ENCODE data around the gene COX19. TPM values are rescaled to one million over a fixed set of nuclear protein-coding genes. Genes with fewer than 3 reads are reported as not detected.
A peak's percentile ranks its signal among the peaks of the same experiment; 100 is the strongest.

The COX19 gene
- total and polyA plus RNA-seq, 2 of the 13 experiments (the other 11 are each of a cell fraction or from before 2014, with no cell fraction given), result 11.5 to 21.7 TPM

DNA sequence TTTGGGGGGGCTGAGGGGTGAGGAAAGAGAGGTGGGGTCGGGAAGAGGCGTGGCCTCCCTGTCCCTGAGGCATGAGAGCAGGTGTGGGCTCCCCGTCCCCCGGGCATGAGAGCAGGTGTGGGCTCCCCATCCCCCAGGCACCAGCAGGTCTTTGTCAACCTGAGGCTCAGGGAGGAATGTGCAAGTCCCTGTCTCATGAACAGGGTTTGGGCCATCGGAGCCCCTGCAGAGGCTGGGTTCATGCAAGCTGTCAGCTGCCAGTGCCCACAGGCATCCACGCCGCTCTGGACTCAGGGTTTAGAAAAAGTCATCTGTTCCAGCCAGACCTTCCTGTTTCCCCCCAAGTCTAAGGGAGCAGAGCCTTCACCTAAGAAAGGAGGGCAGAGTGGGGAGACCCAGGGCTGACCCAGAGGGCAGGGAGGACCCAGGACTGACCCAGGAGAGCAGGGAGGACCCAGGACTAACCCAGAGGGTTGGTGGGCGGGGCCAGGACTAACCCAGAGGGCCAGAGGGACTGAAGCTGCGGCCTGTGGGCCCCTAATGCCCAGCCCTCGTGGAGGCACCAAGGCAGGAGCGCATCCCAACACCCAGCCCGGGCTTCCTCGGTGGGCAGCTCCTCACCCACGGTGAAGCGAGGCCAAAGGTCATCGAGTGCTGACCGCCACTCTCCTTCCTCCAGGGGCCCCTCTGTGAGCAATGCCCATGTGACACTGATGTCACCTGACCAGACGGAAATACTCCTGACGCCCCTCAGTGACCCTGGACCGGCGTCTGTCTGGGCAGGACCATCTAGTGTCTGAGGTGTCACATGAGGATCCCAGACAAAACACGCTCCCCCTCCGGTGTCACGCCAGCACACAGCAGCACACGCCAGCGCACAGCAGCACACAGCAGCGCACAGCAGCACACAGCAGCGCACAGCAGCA lies 40.1 kb upstream of the COX19 start (continued):
- TF ChIP-seq NFE2L1 (CRISPR knock-in tag; IDR thresholded peaks at IDR 0.05; ENCODE audit: borderline replicate concordance) (no peak), ZNF768 (CRISPR knock-in tag; IDR thresholded peaks at IDR 0.05) (no peak), MYNN (CRISPR knock-in tag; IDR thresholded peaks at IDR 0.05; ENCODE audit: low read depth) (no peak), HES4 (CRISPR knock-in tag; IDR thresholded peaks at IDR 0.05; ENCODE audit: borderline replicate concordance) (no peak), ZNF883 (CRISPR knock-in tag; IDR thresholded peaks at IDR 0.05; ENCODE audit: not compliant biosample characterization) (no peak), ZBTB21 (CRISPR knock-in tag; IDR thresholded peaks at IDR 0.05) (no peak), ZNF34 (CRISPR knock-in tag; IDR thresholded peaks at IDR 0.05; ENCODE audit: borderline replicate concordance) (no peak), HNRNPL (IDR thresholded peaks at IDR 0.05; ENCODE audit: low read depth, low read length) (no peak), ZNF557 (CRISPR knock-in tag; IDR thresholded peaks at IDR 0.05) (no peak), ZBTB7B (CRISPR knock-in tag; IDR thresholded peaks at IDR 0.05) (0 out of 2 replicates have a peak, but pooled peaks have one; percentile 25), NCOA2 (CRISPR knock-in tag; IDR thresholded peaks at IDR 0.05) (no peak), TARDBP (CRISPR knock-in tag; IDR thresholded peaks at IDR 0.05) (peak; percentile 63), HOXA9 (CRISPR knock-in tag; IDR thresholded peaks at IDR 0.05; ENCODE audit: borderline replicate concordance) (no peak), MEF2D (CRISPR knock-in tag; IDR thresholded peaks at IDR 0.05) (no peak)
- TF ChIP-seq, protein P1, sequence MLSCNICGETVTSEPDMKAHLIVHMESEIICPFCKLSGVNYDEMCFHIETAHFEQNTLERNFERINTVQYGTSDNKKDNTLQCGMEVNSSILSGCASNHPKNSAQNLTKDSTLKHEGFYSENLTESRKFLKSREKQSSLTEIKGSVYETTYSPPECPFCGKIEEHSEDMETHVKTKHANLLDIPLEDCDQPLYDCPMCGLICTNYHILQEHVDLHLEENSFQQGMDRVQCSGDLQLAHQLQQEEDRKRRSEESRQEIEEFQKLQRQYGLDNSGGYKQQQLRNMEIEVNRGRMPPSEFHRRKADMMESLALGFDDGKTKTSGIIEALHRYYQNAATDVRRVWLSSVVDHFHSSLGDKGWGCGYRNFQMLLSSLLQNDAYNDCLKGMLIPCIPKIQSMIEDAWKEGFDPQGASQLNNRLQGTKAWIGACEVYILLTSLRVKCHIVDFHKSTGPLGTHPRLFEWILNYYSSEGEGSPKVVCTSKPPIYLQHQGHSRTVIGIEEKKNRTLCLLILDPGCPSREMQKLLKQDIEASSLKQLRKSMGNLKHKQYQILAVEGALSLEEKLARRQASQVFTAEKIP (CRISPR knock-in tag; IDR thresholded peaks at IDR 0.05; ENCODE audit: borderline replicate concordance), result no peak
- TF ChIP-seq, protein P2, sequence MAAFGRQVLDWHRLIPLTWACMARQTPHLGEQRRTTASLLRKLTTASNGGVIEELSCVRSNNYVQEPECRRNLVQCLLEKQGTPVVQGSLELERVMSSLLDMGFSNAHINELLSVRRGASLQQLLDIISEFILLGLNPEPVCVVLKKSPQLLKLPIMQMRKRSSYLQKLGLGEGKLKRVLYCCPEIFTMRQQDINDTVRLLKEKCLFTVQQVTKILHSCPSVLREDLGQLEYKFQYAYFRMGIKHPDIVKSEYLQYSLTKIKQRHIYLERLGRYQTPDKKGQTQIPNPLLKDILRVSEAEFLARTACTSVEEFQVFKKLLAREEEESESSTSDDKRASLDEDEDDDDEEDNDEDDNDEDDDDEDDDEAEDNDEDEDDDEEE (CRISPR knock-in tag; IDR thresholded peaks at IDR 0.05), result no peak
- TF ChIP-seq, protein P3, sequence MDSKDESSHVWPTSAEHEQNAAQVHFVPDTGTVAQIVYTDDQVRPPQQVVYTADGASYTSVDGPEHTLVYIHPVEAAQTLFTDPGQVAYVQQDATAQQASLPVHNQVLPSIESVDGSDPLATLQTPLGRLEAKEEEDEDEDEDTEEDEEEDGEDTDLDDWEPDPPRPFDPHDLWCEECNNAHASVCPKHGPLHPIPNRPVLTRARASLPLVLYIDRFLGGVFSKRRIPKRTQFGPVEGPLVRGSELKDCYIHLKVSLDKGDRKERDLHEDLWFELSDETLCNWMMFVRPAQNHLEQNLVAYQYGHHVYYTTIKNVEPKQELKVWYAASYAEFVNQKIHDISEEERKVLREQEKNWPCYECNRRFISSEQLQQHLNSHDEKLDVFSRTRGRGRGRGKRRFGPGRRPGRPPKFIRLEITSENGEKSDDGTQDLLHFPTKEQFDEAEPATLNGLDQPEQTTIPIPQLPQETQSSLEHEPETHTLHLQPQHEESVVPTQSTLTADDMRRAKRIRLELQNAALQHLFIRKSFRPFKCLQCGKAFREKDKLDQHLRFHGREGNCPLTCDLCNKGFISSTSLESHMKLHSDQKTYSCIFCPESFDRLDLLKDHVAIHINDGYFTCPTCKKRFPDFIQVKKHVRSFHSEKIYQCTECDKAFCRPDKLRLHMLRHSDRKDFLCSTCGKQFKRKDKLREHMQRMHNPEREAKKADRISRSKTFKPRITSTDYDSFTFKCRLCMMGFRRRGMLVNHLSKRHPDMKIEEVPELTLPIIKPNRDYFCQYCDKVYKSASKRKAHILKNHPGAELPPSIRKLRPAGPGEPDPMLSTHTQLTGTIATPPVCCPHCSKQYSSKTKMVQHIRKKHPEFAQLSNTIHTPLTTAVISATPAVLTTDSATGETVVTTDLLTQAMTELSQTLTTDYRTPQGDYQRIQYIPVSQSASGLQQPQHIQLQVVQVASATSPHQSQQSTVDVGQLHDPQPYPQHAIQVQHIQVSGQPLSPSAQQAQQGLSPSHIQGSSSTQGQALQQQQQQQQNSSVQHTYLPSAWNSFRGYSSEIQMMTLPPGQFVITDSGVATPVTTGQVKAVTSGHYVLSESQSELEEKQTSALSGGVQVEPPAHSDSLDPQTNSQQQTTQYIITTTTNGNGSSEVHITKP (CRISPR knock-in tag; IDR thresholded peaks at IDR 0.05; ENCODE audit: low read depth), result no peak
- TF ChIP-seq, protein P4, sequence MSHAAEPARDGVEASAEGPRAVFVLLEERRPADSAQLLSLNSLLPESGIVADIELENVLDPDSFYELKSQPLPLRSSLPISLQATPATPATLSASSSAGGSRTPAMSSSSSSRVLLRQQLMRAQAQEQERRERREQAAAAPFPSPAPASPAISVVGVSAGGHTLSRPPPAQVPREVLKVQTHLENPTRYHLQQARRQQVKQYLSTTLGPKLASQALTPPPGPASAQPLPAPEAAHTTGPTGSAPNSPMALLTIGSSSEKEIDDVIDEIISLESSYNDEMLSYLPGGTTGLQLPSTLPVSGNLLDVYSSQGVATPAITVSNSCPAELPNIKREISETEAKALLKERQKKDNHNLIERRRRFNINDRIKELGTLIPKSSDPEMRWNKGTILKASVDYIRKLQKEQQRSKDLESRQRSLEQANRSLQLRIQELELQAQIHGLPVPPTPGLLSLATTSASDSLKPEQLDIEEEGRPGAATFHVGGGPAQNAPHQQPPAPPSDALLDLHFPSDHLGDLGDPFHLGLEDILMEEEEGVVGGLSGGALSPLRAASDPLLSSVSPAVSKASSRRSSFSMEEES (CRISPR knock-in tag; IDR thresholded peaks at IDR 0.05), result peak; percentile 84
- TF ChIP-seq, protein P5, sequence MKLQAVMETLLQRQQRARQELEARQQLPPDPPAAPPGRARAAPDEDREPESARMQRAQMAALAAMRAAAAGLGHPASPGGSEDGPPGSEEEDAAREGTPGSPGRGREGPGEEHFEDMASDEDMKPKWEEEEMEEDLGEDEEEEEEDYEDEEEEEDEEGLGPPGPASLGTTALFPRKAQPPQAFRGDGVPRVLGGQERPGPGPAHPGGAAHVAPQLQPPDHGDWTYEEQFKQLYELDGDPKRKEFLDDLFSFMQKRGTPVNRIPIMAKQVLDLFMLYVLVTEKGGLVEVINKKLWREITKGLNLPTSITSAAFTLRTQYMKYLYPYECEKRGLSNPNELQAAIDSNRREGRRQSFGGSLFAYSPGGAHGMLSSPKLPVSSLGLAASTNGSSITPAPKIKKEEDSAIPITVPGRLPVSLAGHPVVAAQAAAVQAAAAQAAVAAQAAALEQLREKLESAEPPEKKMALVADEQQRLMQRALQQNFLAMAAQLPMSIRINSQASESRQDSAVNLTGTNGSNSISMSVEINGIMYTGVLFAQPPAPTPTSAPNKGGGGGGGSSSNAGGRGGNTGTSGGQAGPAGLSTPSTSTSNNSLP (IDR thresholded peaks at IDR 0.05; ENCODE audit: low read depth, low read length), result no peak
